DMS 273 (cell line): ENCODE data around the gene ADAM17.
"Not testable (repeated sequence)": the region's sequence is repeated elsewhere in the genome, so short reads cannot be mapped to it uniquely, and the experiment has no call there.

ENCODE experiments used
- DNase-seq: peaks from one replicate; lab custom pipeline; 2025; ENCODE audit not compliant: unreplicated experiment; lab: John Stamatoyannopoulos, UW

The ADAM17 gene

GRCh38 chr2:9555297-9556120 lies at the start of gene ADAM17:
Gene ADAM17 (minus strand): TSS chr2:9555830. CDS start chr2:9555605, 225 bp downstream.
- DNase-seq: peak; percentile 99

- no peak for DNase-seq
These were observed 46.8 kb upstream of the ADAM17 start for GRCh38 chr2:9602412-9602811.

- DNase-seq: no peak
These were observed 45.8 kb upstream of the ADAM17 start for GRCh38 chr2:9601397-9601796.

- no peak for DNase-seq
These were observed 43.8 kb upstream of the ADAM17 start for GRCh38 chr2:9599430-9599829.

- DNase-seq: no peak
These were observed 41.1 kb upstream of the ADAM17 start for GRCh38 chr2:9596621-9597311.

GRCh38 chr2:9595746-9596145 lies 40.1 kb upstream of the ADAM17 start:
- no peak for DNase-seq

- DNase-seq: not testable (repeated sequence)
These were observed 39.6 kb upstream of the ADAM17 start for GRCh38 chr2:9595256-9595655.

- DNase-seq: no peak
These were observed 38.9 kb upstream of the ADAM17 start for GRCh38 chr2:9594366-9595054.

- no peak for DNase-seq
These were observed 38.3 kb upstream of the ADAM17 start for GRCh38 chr2:9593925-9594324.

GRCh38 chr2:9592699-9593098 lies 37.1 kb upstream of the ADAM17 start:
- no peak for DNase-seq

GRCh38 chr2:9590641-9591040 lies 35.0 kb upstream of the ADAM17 start:
- no peak for DNase-seq

- no peak for DNase-seq
These were observed 30.8 kb upstream of the ADAM17 start for GRCh38 chr2:9586465-9586864.

GRCh38 chr2:9585486-9585885 lies 29.9 kb upstream of the ADAM17 start:
- DNase-seq: no peak

- not testable (repeated sequence) for DNase-seq
These were observed 29.3 kb upstream of the ADAM17 start for GRCh38 chr2:9584902-9585301.

- DNase-seq: no peak
These were observed 27.0 kb upstream of the ADAM17 start for GRCh38 chr2:9582624-9583023.

- DNase-seq: no peak
These were observed 23.0 kb upstream of the ADAM17 start for GRCh38 chr2:9578467-9579235.

GRCh38 chr2:9574331-9574730 lies 18.7 kb upstream of the ADAM17 start:
- no peak for DNase-seq

GRCh38 chr2:9573840-9574239 lies 18.2 kb upstream of the ADAM17 start:
- DNase-seq: peak; percentile 16

GRCh38 chr2:9573013-9573720 lies 17.5 kb upstream of the ADAM17 start:
- no peak for DNase-seq
